Mesendoderm (in vitro differentiated cells): ENCODE data around the gene TMEM186.

Experiments
- DNase-seq: peaks from one replicate; pipeline ENCODE4 v3.0.0; 2013
- H2AK5ac ChIP-seq: 2 replicates; pipeline ENCODE4 v1.6.1; 2013; ENCODE audit warnings: low read length, inconsistent platforms
- H2BK120ac ChIP-seq: 2 replicates; pipeline ENCODE4 v1.6.1; 2013; ENCODE audit warnings: low read depth, mild to moderate bottlenecking, low read length, moderate library complexity, mixed read lengths
- H2BK15ac ChIP-seq: replicated peaks from 2 replicates; pipeline ENCODE4 v1.6.1; 2013; ENCODE audit warnings: low read depth, mild to moderate bottlenecking, moderate library complexity
- H2BK5ac ChIP-seq: 2 replicates; pipeline ENCODE4 v1.6.1; 2013; ENCODE audit warnings: low read length, inconsistent platforms
- H3K18ac ChIP-seq: 2 replicates; pipeline ENCODE4 v1.6.1; 2013; ENCODE audit warnings: mild to moderate bottlenecking, low read length, mixed read lengths
- H3K23ac ChIP-seq: one replicate; pipeline ENCODE4 v1.6.1; 2013; ENCODE audit warnings: low read length
- H3K27ac ChIP-seq: 2 replicates; pipeline ENCODE4 v1.5.1; 2013; ENCODE audit warnings: low read depth, mild to moderate bottlenecking, inconsistent platforms, low read length, moderate library complexity
- H3K27me3 ChIP-seq: 2 replicates; pipeline ENCODE4 v1.6.1; 2013; ENCODE audit warnings: low read length, control low read depth, mild to moderate bottlenecking, inconsistent platforms; ENCODE audit not compliant: insufficient read depth, poor library complexity
- H3K36me3 ChIP-seq: 2 replicates; pipeline ENCODE4 v1.6.1; 2013; ENCODE audit warnings: low read length, inconsistent platforms; ENCODE audit not compliant: control insufficient read depth, insufficient read depth
- H3K4ac ChIP-seq: one replicate; pipeline ENCODE4 v1.6.1; 2013; ENCODE audit warnings: low read depth, mild to moderate bottlenecking, low read length, moderate library complexity
- H3K4me1 ChIP-seq: 2 replicates; pipeline ENCODE4 v1.6.1; 2013; ENCODE audit warnings: low read depth, low read length, inconsistent platforms; ENCODE audit not compliant: control insufficient read depth
- H3K4me2 ChIP-seq: 2 replicates; pipeline ENCODE4 v1.6.1; 2013; ENCODE audit warnings: low read length
- H3K4me3 ChIP-seq: 2 replicates; pipeline ENCODE4 v1.5.1; 2013; ENCODE audit warnings: mild to moderate bottlenecking, low read length
- H3K56ac ChIP-seq: one replicate; pipeline ENCODE4 v1.6.1; 2013; ENCODE audit warnings: low read length
- H3K79me1 ChIP-seq: 2 replicates; pipeline ENCODE4 v1.6.1; 2013; ENCODE audit warnings: low read length, inconsistent platforms
- H3K79me2 ChIP-seq: 2 replicates; pipeline ENCODE4 v1.6.1; 2013; ENCODE audit warnings: mild to moderate bottlenecking, low read length; ENCODE audit not compliant: control insufficient read depth, insufficient read depth
- H3K9ac ChIP-seq: 2 replicates; pipeline ENCODE4 v1.6.1; 2013; ENCODE audit warnings: low read length, inconsistent platforms
- H4K5ac ChIP-seq: one replicate; pipeline ENCODE4 v1.6.1; 2013; ENCODE audit warnings: low read length
- H4K8ac ChIP-seq: one replicate; pipeline ENCODE4 v1.6.1; 2013; ENCODE audit warnings: low read depth, mild to moderate bottlenecking, control low read depth, low read length, moderate library complexity
- WGBS: extraction: QIAGEN DNeasy Blood & Tissue Kit; methylation state at CpG from one replicate; pipeline ENCODE4 v1.1.7; 2013; ENCODE audit warnings: low lambda C conversion rate, missing lambda C conversion rate; ENCODE audit not compliant: insufficient coverage; ENCODE audit errors: extremely low coverage; 5-methylcytosine and 5-hydroxymethylcytosine counted together

Gene TMEM186

GRCh38 chr16:8816967-8817655 lies 19.7 kb upstream of the TMEM186 start:
- Histone ChIP-seq H2BK120ac (no peak overlapping the region), H3K79me1 (peaks cover 4% of the 10 kb centered on the region), H3K23ac (no peak overlapping the region), H3K4me1 (peaks cover 3% of the 10 kb centered on the region), H3K79me2 (no peaks in the 10 kb centered on the region), H3K27me3 (no peaks in the 10 kb centered on the region), H2BK5ac (no peak overlapping the region), H3K4ac (no peak overlapping the region), H3K56ac (no peak overlapping the region), H3K18ac (no peak overlapping the region), H4K8ac (no peak overlapping the region), H2AK5ac (no peak overlapping the region), H4K5ac (no peak overlapping the region), H3K36me3 (peaks cover 15% of the 10 kb centered on the region), H3K4me2 (no peak overlapping the region), H3K27ac (no peak overlapping the region), H3K4me3 (no peak overlapping the region), H3K9ac (no peak overlapping the region), H2BK15ac (no peak overlapping the region)
- no CpG with 5 or more reads among the region's 6 CpGs for WGBS
- DNase-seq: no peak

- H3K27me3 ChIP-seq: no peaks in the 10 kb centered on the region
- no peaks in the 10 kb centered on the region for H3K79me2 ChIP-seq
- no peak overlapping the region for H2BK120ac ChIP-seq
- no peak for DNase-seq
- no CpG with 5 or more reads among the region's 14 CpGs for WGBS
- H3K23ac ChIP-seq: no peak overlapping the region
- H3K4ac ChIP-seq: no peak overlapping the region
- peaks cover 11% of the 10 kb centered on the region for H3K36me3 ChIP-seq
- H4K8ac ChIP-seq: no peak overlapping the region
- no peak overlapping the region for H3K9ac ChIP-seq
- H3K56ac ChIP-seq: no peak overlapping the region
- H3K4me3 ChIP-seq: no peak overlapping the region
- H3K4me2 ChIP-seq: no peak overlapping the region
- no peaks in the 10 kb centered on the region for H3K79me1 ChIP-seq
- peaks cover 3% of the 10 kb centered on the region for H3K4me1 ChIP-seq
- H2AK5ac ChIP-seq: no peak overlapping the region
- H4K5ac ChIP-seq: no peak overlapping the region
- H3K27ac ChIP-seq: no peak overlapping the region
- no peak overlapping the region for H3K18ac ChIP-seq
- no peak overlapping the region for H2BK15ac ChIP-seq
- no peak overlapping the region for H2BK5ac ChIP-seq
Observed at GRCh38 chr16:8814095-8814806, 16.8 kb upstream of the TMEM186 start.

GRCh38 chr16:8812162-8812843 lies 14.9 kb upstream of the TMEM186 start:
- no peak overlapping the region for H3K27ac ChIP-seq
- H3K23ac ChIP-seq: no peak overlapping the region

GRCh38 chr16:8808613-8809353 lies 11.3 kb upstream of the TMEM186 start:
- no peak overlapping the region for H3K18ac ChIP-seq
- H2BK15ac ChIP-seq: no peak overlapping the region
- no peaks in the 10 kb centered on the region for H3K4me1 ChIP-seq
- no peak overlapping the region for H2BK5ac ChIP-seq
- H3K36me3 ChIP-seq: peaks cover 15% of the 10 kb centered on the region
- H2AK5ac ChIP-seq: no peak overlapping the region
- WGBS: no CpG with 5 or more reads among the region's 11 CpGs
- peaks cover 3% of the 10 kb centered on the region for H3K79me2 ChIP-seq
- DNase-seq: no peak
- no peak overlapping the region for H3K56ac ChIP-seq
- H3K4ac ChIP-seq: no peak overlapping the region
- H2BK120ac ChIP-seq: no peak overlapping the region
- H3K9ac ChIP-seq: no peak overlapping the region
- no peak overlapping the region for H3K4me2 ChIP-seq
- no peak overlapping the region for H4K8ac ChIP-seq
- no peak overlapping the region for H3K23ac ChIP-seq
- H3K27ac ChIP-seq: no peak overlapping the region
- H3K4me3 ChIP-seq: no peak overlapping the region
- no peaks in the 10 kb centered on the region for H3K27me3 ChIP-seq
- peaks cover 3% of the 10 kb centered on the region for H3K79me1 ChIP-seq
- H4K5ac ChIP-seq: no peak overlapping the region

More at GRCh38 chr16:8812162-8812843, 14.9 kb upstream of the TMEM186 start:
- whole genome bisulfite sequencing: no CpG with 5 or more reads among the region's 12 CpGs
- Histone ChIP-seq H2BK15ac (no peak overlapping the region), H4K5ac (no peak overlapping the region), H2BK120ac (no peak overlapping the region), H2AK5ac (no peak overlapping the region), H3K79me1 (no peaks in the 10 kb centered on the region), H3K79me2 (no peaks in the 10 kb centered on the region), H3K36me3 (peaks cover 13% of the 10 kb centered on the region), H3K18ac (no peak overlapping the region), H3K4me1 (no peaks in the 10 kb centered on the region), H3K4me2 (no peak overlapping the region), H3K4ac (no peak overlapping the region), H2BK5ac (no peak overlapping the region), H3K4me3 (no peak overlapping the region), H3K56ac (no peak overlapping the region), H4K8ac (no peak overlapping the region), H3K27me3 (no peaks in the 10 kb centered on the region), H3K9ac (no peak overlapping the region)
- no peak for DNase-seq

GRCh38 chr16:8808009-8808408 lies 10.6 kb upstream of the TMEM186 start:
- Histone ChIP-seq H3K27ac (no peak overlapping the region), H3K18ac (no peak overlapping the region), H3K9ac (no peak overlapping the region), H3K79me2 (peaks cover 5% of the 10 kb centered on the region), H4K5ac (no peak overlapping the region), H2BK5ac (no peak overlapping the region), H2BK120ac (no peak overlapping the region), H2BK15ac (no peak overlapping the region), H3K36me3 (peaks cover 13% of the 10 kb centered on the region), H4K8ac (no peak overlapping the region), H3K23ac (no peak overlapping the region), H3K4ac (no peak overlapping the region), H3K4me2 (no peak overlapping the region), H3K4me1 (no peaks in the 10 kb centered on the region), H3K4me3 (no peak overlapping the region), H3K79me1 (peaks cover 5% of the 10 kb centered on the region), H3K27me3 (no peaks in the 10 kb centered on the region), H3K56ac (no peak overlapping the region), H2AK5ac (no peak overlapping the region)
- no CpG with 5 or more reads among the region's 3 CpGs for WGBS
- DNase-seq: no peak
